HG02678 (cell line): Measurements from ENCODE around the gene ACTL8.
"Not testable (repeated sequence)": the region's sequence is repeated elsewhere in the genome, so short reads cannot be mapped to it uniquely, and the experiment has no call there.

Experiments
- ATAC-seq: cut with Tn5 transposase; IDR thresholded peaks from one replicate; pipeline ENCODE4 v1.9.1; 2021; ENCODE audit warnings: mild to moderate bottlenecking, moderate library complexity; ENCODE audit not compliant: unreplicated experiment

The ACTL8 gene

DNA sequence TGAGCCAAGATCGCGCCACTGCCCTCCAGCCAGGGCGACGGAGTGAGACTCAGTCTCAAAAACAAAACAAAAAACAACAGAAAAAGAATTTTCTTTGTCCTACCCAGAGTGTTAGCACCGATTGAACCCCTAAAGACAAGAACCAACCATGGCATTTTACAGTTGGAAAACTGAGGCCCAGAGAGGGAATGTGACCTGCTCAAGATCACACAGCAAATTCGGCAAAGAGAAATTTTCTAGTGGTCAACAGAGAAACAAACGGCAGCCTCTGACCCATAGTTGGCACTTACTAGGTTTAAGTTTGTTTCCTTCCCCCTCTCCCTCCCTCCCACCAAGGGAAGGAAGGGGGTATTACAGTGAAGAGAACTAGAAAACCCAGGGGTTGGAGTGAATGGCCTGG lies 20.5 kb upstream of the ACTL8 start:
- no peak for ATAC-seq

DNA sequence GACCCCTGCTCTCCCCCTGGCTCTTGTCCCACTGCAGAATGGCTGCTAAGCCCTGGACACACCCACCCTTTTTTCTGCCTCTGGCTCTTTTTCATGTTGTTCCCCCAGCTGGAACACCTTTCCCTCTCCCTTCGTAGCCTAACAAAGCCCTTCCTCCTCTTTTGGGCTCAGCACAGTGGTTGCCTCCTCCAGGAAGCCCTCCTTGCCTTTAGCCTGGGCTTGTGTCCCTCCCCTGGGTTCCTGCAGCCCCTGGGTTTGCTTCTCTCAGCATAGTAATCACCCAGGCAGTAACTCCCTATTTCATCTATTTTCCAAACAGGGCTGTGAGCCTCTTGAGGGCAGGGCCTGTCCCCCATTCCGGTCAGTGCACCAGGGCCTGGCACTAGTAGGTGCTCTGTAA lies 19.8 kb upstream of the ACTL8 start:
- ATAC-seq: no peak

DNA sequence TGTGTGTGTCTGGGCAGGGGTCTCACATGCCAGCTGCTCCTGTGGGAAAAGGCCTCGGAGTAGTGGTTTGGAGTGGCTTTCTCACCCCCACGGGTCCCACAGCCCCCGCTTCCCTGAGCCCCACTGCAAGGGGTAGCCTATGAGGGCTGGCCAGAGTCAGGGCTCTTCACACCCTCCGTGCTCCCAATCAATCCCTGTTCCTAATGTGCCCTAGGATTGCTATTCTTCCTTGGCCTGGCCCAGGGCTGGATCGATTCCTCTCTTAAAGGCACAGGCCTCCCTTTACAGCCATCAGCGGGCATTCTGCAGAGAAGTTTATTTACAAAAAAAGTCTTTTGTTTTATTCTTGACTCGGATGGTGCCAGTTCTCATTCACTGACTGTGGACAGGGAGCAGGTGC lies 19.3 kb upstream of the ACTL8 start:
- ATAC-seq: no peak

DNA sequence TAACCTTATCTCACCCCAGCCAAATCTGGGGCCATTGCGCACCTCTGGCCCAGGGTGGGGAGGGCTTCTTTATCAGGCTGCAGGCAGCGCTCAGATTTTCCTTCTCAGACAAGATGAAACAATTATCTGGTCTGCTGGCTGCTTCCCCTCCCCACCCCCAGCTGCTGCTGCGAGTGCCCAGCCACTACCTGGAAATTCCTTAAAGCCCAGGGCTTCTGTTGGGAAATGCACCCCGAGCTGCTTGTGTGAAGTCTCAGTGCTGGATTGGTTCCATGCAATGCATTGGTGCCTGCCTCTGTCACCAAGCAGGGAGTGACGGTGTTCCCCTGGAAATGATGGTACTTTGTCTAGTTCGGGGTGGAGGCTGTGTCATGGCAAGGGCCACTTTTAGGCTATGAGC lies 18.5 kb upstream of the ACTL8 start:
- ATAC-seq: no peak

DNA sequence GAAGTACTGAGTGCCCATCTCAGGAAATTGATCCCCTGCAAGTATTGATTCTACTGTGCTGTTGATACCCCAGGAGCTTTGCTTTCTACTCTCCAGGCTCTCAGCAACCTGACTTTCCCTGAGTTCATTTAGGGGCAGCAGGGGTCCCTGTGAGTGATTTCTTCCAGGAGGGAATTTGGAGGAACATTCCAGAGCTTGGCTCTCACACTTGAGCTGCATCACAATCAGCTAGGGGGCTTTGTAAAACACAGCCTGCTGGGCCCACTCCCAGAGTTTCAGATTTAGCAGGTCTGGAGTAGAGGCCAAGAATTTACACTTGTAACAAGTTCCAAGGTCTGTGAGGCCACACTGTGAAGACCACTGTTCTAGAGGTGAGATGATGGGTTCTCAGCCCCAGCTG lies 16.1 kb upstream of the ACTL8 start:
- no peak for ATAC-seq

DNA sequence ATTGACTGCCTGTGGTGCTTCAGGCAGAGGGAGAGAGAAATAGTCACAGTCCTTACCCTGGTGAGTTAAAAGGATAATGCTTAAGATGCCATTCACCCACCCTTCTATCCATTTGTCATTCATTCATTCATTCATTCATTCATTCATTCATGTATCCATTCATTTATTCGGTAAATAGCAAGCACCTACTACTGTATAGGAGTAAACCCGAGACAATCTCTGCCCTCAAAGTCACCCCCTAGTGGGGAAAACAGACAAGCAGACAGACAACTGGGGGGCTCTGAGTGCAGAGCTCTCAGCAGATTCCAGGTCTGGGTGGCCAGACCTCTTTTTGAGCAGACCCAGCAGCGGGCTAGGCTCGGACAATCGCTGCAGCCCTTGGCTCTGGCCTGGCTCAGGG lies 14.1 kb upstream of the ACTL8 start:
- ATAC-seq: no peak

DNA sequence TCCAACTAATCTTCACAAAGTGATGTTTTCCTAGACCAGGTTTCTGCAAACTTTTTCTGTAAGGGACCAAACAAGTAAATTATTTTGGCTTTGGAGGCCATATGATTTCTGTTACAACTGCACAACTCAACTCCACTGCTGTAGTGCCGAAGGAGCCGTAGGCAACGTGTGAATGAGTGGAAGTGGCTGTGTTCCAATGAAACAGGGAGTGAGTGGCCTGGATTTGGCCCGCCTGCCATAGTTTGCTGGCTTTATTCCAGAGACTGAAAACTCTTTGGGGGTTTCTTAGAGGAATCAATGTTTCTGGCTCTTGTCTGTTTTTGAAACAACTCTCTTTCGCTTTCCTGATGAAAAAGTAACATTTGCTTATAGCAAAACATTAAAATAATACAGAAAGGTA lies 12.6 kb upstream of the ACTL8 start:
- no peak for ATAC-seq

DNA sequence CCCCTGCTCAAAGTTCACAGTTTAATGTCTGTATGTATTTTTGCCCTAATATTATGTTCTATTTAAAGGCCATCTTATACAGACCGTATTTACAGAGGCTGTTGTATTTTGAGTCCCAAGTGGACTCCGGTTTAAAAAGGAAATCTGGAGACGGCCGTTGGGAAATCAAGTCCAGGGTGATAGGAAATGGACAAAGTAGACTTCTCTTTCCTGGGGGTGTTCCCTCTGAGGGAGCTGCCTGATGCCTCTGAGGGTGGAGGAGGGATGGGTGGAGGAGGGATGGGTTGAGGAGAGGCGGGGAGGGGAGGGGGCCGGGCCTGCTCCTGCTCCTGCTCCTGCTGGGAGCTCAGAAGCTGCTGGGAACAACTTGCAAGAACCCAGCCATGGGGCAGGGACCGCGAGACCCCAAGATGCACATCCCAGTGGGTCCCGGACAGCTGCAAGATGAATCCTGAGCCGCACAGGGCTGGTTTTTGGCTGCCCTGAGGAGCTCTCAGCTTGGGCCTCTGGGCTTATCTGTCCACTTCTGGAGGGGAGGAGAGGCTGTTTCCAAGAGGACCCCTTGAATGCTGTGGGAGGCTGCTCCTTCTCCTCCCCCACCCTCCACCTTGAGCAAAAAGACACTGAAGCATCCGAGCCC lies 12.0 kb upstream of the ACTL8 start:
- no peak for ATAC-seq

DNA sequence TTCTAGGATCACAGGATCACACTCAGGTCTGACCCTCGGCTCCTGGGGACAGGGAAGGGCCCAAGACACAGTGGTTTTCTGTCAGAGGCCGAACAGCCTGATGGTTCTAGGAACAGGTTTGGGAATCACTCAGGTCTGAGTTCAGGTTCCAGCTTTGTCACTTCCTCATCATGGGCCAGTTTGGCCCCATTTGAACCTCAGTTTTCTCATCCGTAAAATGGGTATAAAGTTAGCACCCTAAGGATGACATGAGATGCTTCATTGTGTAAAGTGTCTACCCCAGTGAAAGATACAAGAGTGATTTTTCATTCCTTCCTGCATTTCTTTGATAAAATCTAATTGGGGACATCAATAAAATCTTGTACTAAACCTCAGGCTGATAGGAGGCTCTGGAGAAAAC lies 11.2 kb upstream of the ACTL8 start:
- no peak for ATAC-seq

DNA sequence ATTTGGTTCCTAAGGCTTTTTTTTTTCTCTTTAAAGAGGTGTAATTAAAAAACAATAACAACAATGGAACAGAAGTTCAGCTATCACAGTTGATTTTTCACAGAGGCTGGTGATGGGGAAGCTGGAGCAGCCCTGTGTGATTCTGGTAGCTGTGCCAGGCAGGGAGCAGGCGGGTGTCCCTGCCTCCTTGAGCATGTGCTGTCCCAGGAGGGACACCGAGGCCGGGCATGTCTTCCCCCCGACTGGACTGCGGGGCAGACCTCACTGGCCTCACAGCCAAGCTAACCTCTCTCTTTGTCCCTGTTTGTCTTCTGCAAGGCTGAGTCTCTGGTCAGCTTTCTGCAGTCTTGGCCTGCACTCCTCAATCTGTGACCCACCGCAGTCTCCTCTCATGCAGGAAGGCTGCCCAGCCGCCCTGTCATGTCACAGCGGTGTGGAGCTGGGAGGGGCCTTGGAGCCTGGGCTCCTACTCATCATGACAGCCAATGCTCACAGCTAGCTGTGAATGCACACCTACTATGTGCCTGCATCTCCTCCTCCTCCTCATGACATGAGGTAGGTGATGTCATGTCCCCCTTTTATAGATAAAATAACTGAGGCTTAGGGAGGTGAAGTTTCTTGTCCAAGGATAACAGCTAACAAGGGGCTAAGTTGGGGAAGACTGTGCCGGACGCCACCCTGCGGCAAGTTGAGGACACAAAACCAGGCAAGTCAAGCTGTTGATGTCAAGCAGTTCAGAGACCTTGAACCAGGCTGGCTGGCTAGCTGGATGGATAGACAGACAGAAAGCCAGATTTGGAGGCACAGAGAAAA lies 10.3 kb upstream of the ACTL8 start:
- no peak for ATAC-seq

DNA sequence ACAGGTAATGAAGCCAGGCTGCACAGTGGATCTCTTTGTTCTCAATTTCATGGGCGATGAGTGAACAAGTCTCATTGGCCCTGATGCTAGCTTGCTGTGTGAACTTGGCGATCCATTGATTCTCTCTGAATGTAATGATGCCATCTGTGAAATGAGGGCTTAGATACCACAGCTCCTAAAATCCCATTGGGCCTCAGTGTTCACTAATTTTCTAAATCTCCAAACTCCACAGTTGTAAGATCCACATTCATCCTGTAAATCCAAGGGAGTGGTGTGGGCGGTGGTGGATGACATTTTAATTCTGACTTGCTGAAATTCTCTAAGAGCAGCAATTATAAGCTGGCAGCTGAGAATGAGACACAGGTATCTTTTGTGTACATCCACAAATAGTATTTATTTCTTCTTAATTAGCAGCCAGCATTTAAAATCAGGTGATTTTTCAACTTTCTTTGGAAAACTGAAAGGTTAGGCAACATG lies 9.6 kb upstream of the ACTL8 start:
- ATAC-seq: no peak

DNA sequence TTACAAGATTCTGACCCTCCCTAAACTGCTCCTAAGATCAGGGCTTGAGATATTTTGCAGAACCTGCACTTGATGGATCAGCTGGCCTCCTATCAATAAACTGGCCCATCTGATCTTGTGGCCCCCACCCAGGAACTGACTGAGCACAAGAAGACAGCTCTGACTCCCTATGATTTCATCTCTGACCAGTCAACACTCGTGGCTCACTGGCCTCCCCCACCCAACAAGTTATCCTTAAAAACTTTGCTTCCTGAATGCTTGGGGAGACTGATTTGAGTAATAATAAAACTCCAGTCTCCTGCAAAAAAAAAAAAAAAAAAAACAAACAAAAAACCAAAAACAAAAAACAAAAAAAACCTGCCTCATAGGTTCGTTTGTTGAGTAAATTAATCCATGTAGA lies 8.9 kb upstream of the ACTL8 start:
- ATAC-seq: not testable (repeated sequence)

DNA sequence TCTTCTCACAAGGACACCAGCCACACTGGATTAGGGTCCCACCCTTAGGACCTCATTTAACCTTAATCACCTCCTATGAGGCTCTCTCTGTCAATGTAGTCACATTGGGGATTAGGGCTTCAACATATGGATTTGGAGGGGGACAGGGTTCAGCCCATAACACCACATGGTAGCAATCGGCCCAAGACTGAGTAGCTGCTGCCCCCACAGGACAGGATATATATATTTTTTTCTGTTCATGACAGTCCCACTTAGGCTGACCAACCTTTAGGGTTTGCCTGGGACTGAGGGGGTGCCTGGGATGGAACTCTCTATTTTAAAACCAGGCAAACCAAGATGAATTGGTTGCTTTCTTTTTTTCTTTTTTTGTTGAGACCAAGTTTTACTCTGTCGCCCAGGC lies 8.2 kb upstream of the ACTL8 start:
- ATAC-seq: no peak

DNA sequence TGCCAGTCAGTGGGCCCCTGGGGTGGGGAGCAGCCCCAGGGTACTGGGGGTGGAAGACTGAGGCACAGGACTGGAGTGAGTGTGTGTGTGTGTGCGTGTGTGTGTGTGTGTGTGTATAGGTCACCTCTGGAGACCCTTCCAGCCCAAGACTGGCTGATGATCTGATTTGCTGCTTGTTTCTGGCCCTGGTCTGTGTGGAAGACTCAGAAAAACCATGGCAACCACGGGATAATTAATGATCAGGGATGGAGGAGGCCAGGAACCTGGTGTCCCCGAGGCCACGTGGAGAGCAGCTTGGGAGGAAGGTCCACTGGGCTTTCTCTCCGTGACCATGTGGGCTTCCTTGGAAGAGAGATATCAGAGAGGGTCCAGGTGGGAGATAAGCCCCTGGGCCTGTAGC lies 4.8 kb upstream of the ACTL8 start:
- no peak for ATAC-seq

DNA sequence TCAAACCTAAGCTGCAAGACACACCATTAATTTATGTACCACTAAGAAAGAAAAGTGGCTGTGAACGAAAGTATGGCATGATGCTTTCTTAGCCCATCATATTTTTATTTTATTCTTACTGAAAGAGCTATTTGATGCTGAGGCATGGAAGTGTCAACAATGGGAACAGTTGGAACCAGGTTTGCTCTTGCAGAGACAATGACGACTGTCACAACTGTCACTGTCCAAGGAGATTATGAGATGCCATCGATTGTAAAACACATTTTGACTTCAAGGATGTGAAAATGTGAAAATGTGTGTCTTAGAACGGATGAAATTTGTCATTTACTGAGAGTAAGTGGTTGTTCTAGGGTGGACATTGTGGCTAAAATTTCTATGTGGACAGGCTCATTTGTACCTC lies 2.8 kb upstream of the ACTL8 start:
- ATAC-seq: no peak

DNA sequence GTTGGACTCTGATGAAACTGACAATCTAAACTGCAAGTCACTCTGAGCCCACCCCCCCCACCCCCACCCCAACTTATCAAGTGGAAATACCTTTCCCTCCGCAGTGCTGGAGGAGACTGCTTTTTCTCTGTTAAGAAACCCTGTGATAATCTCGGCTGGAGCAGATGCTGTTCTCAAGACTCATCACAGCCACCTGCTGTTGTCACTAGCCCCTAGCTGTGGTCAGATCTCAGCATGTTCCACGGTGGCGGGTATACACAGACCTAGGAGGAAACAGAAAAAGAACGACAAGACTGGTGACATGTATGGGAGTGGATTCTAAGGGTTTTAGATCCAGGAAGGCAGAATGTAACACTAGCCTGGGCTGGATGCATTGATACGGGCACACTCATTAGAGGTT lies 2.3 kb downstream of the ACTL8 start:
- no peak for ATAC-seq

DNA sequence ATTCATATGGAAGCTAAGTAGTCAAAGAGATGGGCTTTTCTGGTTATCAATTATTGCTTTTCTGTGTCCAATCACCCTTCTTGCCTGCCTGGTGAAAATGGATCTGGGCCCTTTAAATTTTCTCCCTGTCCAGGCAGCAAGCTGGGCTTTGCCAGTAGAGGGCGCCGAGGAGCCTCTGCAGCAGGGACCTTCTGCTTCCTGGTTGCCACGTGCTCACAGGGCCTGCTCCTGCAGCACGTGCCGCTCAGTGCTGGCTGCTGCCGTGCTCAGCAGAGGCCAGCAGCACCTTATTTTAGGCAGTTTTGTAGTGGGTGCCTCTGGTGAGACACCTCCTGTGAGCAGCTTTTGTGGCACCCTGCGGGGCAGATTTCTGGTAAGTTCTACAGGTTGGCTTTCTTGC lies 4.0 kb downstream of the ACTL8 start:
- no peak for ATAC-seq

DNA sequence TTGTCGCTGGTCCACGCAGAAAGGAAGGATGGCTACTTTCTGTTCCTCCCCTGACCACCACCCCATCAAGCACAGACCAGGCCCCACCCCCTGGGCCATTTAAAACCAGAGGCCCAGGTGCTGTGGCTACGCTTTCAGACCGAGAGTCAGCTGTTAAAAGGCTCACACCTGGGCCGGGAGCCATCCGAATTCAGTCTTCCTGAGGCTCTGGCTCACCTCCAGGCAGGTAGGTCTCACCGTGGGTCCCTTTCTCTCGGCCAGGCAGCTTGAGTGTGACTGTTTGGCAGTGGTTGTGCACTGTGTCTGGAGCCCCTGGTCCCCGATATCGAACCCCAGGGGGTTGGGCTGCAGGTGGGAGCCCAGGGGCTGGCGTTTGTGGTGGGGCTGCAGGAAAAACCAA lies 7.2 kb downstream of the ACTL8 start:
- no peak for ATAC-seq

DNA sequence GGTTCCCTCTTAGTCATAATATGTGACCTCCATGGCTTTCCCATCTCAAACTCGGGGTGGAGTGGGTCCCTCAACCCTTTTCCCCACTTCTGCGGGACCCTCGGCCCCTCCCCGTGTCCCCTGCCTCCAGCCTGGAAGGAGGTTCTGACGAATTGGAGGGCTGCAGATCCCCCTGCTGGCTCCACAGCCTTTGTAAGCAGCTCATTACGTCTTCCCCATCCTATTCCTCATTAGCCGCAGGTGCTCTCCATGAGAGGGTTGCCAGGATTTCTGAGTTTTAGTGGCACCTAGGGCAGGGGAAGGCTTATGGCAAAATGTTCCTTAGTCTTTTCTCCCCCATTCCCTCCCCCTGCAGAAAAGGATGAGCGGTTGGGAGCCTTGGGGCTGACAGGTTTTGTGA lies 8.3 kb downstream of the ACTL8 start:
- ATAC-seq: no peak

DNA sequence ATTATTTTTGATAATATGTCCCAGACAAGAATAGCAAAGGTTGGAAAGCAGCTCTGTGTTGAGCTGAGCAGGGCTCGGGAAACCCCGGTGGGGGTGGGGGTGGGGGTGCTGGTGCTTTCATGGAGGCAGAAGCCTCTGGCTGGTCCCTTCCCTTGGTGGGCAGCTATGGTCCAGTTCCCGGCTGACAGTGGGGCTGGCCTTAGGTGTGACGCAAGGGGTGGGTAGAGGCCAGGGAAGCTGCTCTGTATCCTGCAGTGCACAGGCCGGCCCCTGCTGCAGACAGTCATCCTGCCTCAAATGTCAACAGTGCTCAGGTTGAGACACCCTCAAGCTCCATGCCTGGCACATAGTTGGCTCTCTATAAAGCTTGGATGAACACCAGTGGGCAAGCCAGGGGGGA lies 8.9 kb downstream of the ACTL8 start:
- no peak for ATAC-seq

DNA sequence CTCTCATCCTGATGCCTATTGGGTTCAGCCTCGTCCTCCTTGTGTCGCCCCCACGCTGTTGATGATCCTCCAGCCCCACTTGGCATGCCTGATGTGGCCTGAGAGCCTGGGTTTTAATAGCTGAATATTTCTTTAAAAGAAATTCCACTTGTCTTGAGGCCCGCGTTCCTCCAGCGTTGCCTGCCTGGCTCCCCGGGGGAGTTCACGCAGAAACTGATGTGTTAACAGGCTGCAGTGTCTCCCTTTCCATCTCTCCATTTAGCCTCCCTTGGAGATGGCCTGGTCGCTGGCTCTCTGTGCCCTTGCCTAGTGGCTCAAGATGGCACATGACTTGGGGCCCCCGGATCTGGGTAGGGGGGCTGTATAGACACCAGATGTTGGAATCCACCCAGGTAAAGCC lies 9.5 kb downstream of the ACTL8 start:
- ATAC-seq: no peak
